PFSK-1 (cell line): ENCODE measurements around the gene HEY2.

ENCODE experiments used
- FOXP2 ChIP-seq: optimal IDR thresholded peaks from 2 replicates; pipeline ENCODE3; 2011; ENCODE audit warnings: borderline replicate concordance, control low read depth, inconsistent platforms; ENCODE audit not compliant: insufficient read depth; ENCODE audit errors: extremely low read length, extremely low read depth
- POLR2AphosphoS5 ChIP-seq: IDR thresholded peaks from 2 replicates; pipeline ENCODE4 v1.6.1; 2012; ENCODE audit warnings: low read depth, mild to moderate bottlenecking, control low read depth, low read length, moderate library complexity
- REST ChIP-seq, 2 experiments: IDR thresholded peaks; 2 replicates each; pipeline versions ENCODE4 v1.6.1 to v1.8.0; 2011 to 2012; ENCODE audit warnings: low read depth in 2 of 2, low read length in 2 of 2, control low read depth in 1 of 2, inconsistent platforms in 1 of 2, mild to moderate bottlenecking in 1 of 2, moderate library complexity in 1 of 2; ENCODE audit not compliant: insufficient read depth in 1 of 2
- SIN3A ChIP-seq: IDR thresholded peaks from 2 replicates; pipeline ENCODE4 v1.6.1; 2012; ENCODE audit warnings: mild to moderate bottlenecking, low read length, moderate library complexity, borderline replicate concordance; ENCODE audit not compliant: insufficient read depth
- TAF1 ChIP-seq: IDR thresholded peaks from 2 replicates; pipeline ENCODE4 v1.6.1; 2012; ENCODE audit warnings: low read length, control low read depth, borderline replicate concordance; ENCODE audit not compliant: insufficient read depth

GRCh38 chr6:125792680-125793079 lies 43.2 kb downstream of the HEY2 start:
- TF ChIP-seq POLR2AphosphoS5: no peak
- TF ChIP-seq REST (IDR thresholded peaks at IDR 0.05; ENCODE audit: insufficient read depth in 1 of 2, low read depth in 2 of 2, low read length in 2 of 2): no peak
- no peak for TF ChIP-seq TAF1
- TF ChIP-seq SIN3A: no peak
- TF ChIP-seq FOXP2: no peak
